Ovary (tissue), 3 donors: ENCODE measurements around the gene FDX1.
"Not testable (repeated sequence)": the region's sequence is repeated elsewhere in the genome, so short reads cannot be mapped to it uniquely, and the experiment has no call there.

Source experiments
- POLR2A ChIP-seq: fragments of 450-650 bp; IDR thresholded peaks from one replicate; pipeline ENCODE4 v1.6.1; 2017; ENCODE audit warnings: antibody characterized with exemption, mild to moderate bottlenecking, moderate library complexity
- TF ChIP-seq, protein P1 (sequence below), 3 donors: fragments of 450-650 bp in 2 of 3; fragments of 200-600 bp in 1 of 3; IDR thresholded peaks; one replicate each; pipeline versions ENCODE4 v1.5.1 to v1.8.0; 2016 to 2022; ENCODE audit warnings: antibody characterized with exemption in 3 of 3, mild to moderate bottlenecking in 1 of 3
- donor health status: DM: no; HTN: no; CAD: no.

DNA sequence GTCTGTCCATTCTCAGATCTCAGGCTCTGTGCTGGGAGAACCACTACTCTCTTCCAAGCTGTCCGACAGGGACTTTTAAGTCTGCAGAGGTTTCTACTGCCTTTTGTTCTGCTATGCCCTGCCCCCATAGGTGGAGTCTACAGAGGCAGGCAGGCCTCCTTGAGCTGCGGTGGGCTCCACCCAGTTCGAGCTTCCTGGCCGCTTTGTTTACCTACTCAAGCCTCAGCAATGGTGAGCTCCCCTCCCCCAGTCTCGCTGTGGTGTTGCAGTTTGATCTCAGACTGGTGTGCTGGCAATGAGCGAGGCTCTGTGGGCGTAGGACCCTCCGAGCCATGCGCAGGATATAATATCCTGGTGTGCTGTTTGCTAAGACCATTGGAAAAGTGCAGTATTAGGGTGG is 41.5 kb upstream of the FDX1 start:
- TF ChIP-seq, protein P1, sequence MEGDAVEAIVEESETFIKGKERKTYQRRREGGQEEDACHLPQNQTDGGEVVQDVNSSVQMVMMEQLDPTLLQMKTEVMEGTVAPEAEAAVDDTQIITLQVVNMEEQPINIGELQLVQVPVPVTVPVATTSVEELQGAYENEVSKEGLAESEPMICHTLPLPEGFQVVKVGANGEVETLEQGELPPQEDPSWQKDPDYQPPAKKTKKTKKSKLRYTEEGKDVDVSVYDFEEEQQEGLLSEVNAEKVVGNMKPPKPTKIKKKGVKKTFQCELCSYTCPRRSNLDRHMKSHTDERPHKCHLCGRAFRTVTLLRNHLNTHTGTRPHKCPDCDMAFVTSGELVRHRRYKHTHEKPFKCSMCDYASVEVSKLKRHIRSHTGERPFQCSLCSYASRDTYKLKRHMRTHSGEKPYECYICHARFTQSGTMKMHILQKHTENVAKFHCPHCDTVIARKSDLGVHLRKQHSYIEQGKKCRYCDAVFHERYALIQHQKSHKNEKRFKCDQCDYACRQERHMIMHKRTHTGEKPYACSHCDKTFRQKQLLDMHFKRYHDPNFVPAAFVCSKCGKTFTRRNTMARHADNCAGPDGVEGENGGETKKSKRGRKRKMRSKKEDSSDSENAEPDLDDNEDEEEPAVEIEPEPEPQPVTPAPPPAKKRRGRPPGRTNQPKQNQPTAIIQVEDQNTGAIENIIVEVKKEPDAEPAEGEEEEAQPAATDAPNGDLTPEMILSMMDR (IDR thresholded peaks at IDR 0.05): not testable (repeated sequence)
- TF ChIP-seq POLR2A: not testable (repeated sequence)
